ENCODE measurements around the gene STPG2. TPM values are rescaled to one million over a fixed set of nuclear protein-coding genes. Genes with fewer than 3 reads are reported as not detected.

STPG2 gene
- total RNA-seq, 4 donors from 2014 or later, result 1.5 to 2.8 (median 2.1) TPM

DNA sequence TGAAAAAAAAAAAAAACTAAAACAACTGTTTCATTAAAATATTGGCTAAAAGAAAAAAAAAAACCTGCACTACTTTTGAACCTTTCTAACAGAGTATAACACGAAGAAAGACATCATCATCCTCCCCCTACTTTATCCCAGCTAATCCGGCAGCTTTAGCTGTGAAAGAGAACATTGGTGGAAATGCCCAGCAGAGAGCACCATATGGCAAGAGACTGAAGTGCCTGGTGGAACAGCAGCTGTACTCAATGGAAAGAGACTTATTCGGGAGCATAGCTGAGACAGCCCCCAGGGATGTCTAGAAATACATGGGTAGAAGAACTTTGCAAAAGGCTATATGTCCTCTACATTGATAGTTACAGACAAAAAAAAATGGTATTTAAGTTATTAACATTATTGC, 30.3 kb downstream of the STPG2 start:
- Histone ChIP-seq H3K27me3 (no peaks in the 10 kb centered on the region), H3K9me3 (no peaks in the 10 kb centered on the region), H3K4me1 (peaks cover 0 to 9% of the 10 kb centered on the region in 2 donors), H3K36me3 (no peaks in the 10 kb centered on the region), H3K4me3 (replicated peaks in 1 of 3) (no peak overlapping the region), H3K27ac (no peak overlapping the region)
- intact Hi-C loops (cut with DNase I), result no loop called here
- WGBS, 2 donors, result 38 to 41% methylated on average over 3 of the region's 3 CpGs
- peak in 1 of 2 donors; percentile 10 for DNase-seq
- TF ChIP-seq CTCF (IDR thresholded peaks at IDR 0.05) (peak in 3 of 6 experiments; percentile 22 to 36 (median 27)), POLR2A (IDR thresholded peaks at IDR 0.05) (no peak)

- intact Hi-C loops (cut with DNase I), result no loop called here
- peak overlapping the region in 2 of 3 donors; percentile 58 to 62 for H3K27ac ChIP-seq
- TF ChIP-seq CTCF (IDR thresholded peaks at IDR 0.05) (no peak), POLR2A (IDR thresholded peaks at IDR 0.05) (no peak)
- DNase-seq, result no peak
- peaks cover 0 to 9% of the 10 kb centered on the region in 2 donors for H3K4me1 ChIP-seq
- no peaks in the 10 kb centered on the region for H3K9me3 ChIP-seq
- no peaks in the 10 kb centered on the region for H3K27me3 ChIP-seq
- no peak overlapping the region for H3K4me3 ChIP-seq (replicated peaks in 1 of 3)
- 89 to 95% methylated on average over 2 of the region's 2 CpGs for WGBS, 2 donors
- no peaks in the 10 kb centered on the region for H3K36me3 ChIP-seq
These were observed 32.3 kb downstream of the STPG2 start for GRCh38 chr4:98110929-98111328.

DNA sequence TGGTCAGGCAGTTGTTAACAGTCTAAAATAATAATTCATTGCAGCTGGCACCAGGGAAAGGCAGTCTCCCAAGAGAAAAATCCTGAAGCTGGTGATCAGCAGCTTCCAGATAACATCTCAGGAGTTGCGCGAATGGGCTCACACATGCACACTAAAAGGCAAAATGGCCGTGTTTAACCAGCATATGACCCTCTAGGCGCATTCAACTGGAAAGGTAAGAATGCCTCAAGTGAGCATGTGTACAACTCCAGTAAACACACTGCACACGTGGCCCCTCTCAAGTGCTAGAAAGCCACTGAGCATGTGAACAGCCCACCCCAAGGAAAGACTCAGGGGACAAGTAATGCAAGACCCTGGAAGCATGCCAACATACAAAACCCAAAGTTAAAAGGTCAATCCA, 33.1 kb downstream of the STPG2 start:
- H3K27me3 ChIP-seq, result no peaks in the 10 kb centered on the region
- H3K36me3 ChIP-seq, result no peaks in the 10 kb centered on the region
- intact Hi-C loops (cut with DNase I), result no loop called here
- H3K4me3 ChIP-seq (replicated peaks in 1 of 3), result no peak overlapping the region
- peak; percentile 73 to 79 for DNase-seq
- 42 to 48% methylated on average over 5 of the region's 5 CpGs for WGBS, 2 donors
- H3K4me1 ChIP-seq, result peaks cover 0 to 9% of the 10 kb centered on the region in 2 donors
- H3K9me3 ChIP-seq, result no peaks in the 10 kb centered on the region
- no peak for TF ChIP-seq CTCF (IDR thresholded peaks at IDR 0.05)
- no peak for TF ChIP-seq POLR2A (IDR thresholded peaks at IDR 0.05)
- peak overlapping the region; percentile 37 to 62 (median 58) for H3K27ac ChIP-seq

DNA sequence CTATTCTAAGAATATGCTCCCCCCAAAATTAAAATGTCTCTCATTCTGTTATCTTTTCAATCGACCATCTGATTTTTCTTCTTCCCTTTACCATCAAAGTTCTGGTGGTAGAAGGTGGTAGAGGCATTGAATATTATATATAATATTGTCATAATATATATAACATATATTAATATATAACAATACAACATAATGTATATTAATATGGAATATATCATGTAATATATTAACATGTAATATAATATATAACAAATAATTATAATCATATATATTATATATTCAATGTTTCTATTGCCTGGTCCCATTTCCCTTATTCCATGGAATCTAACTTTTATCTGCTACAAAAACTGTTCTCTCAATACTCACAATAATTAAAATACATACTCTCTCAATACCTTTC, 40.6 kb downstream of the STPG2 start:
- Histone ChIP-seq H3K27ac (no peak overlapping the region), H3K9me3 (no peaks in the 10 kb centered on the region), H3K4me1 (no peaks in the 10 kb centered on the region), H3K36me3 (no peaks in the 10 kb centered on the region), H3K4me3 (replicated peaks in 1 of 3) (no peak overlapping the region), H3K27me3 (no peaks in the 10 kb centered on the region)
- intact Hi-C loops (cut with DNase I), result no loop called here
- TF ChIP-seq CTCF (IDR thresholded peaks at IDR 0.05) (no peak), POLR2A (IDR thresholded peaks at IDR 0.05) (no peak)
- no peak for DNase-seq
- WGBS, 2 donors, result 83 to 86% methylated on average over 1 of the region's 1 CpG

- intact Hi-C loops (cut with DNase I), result no loop called here
- TF ChIP-seq POLR2A (IDR thresholded peaks at IDR 0.05) (no peak), CTCF (IDR thresholded peaks at IDR 0.05) (no peak)
- WGBS, 2 donors, result 43 to 92% methylated on average over 1 of the region's 1 CpG
These were observed 41.3 kb downstream of the STPG2 start for GRCh38 chr4:98101988-98102387.

More at GRCh38 chr4:98101988-98102387, 41.3 kb downstream of the STPG2 start:
- Histone ChIP-seq H3K4me1 (no peaks in the 10 kb centered on the region), H3K36me3 (no peaks in the 10 kb centered on the region), H3K27me3 (no peaks in the 10 kb centered on the region), H3K27ac (no peak overlapping the region), H3K4me3 (replicated peaks in 1 of 3) (no peak overlapping the region), H3K9me3 (no peaks in the 10 kb centered on the region)
- DNase-seq, result no peak
